ACHN (cell line): ENCODE results near the gene PPDPF.

Source experiments
- DNase-seq: peaks from one replicate; pipeline ENCODE4 v3.0.0-alpha.2; 2015
- in situ Hi-C: cut with HindIII; loops from 2 replicates; pipeline ENCODE4 v1.10.0; 2017; ENCODE audit warnings: low sequenced_read_pairs, low pct_ligation_motif_present, low pct_unique_long_range_greater_than_20kb

The PPDPF gene

GRCh38 chr20:63532449-63532971, 11.9 kb downstream of the PPDPF start:
- in situ Hi-C loops = no loop called here
- DNase-seq = no peak

GRCh38 chr20:63533388-63533787, 12.8 kb downstream of the PPDPF start:
- in situ Hi-C loops = no loop called here
- no peak for DNase-seq

- in situ Hi-C loops = no loop called here
Measured at GRCh38 chr20:63533871-63534393, 13.4 kb downstream of the PPDPF start.

DNA sequence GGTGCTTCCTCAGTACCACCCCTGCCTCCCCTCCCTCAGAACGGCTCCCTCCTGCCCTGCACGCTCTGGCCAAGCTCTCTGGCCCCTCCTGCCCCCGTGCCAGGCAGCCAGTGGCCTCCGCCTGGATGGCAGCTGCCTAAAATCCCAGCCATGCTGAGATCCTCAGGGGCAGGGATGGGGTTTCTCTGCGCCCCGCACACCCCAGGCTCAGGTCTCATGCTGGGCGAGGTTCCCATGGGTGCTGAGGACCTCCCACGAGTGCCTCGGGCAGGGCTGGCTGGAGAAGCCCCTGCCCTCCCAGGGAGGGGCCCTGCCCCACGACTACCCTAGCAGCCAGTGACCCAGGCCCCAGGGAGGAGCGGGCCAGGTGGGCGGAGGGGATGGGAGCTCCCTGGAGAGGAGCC, 13.9 kb downstream of the PPDPF start:
- in situ Hi-C loops = no loop called here
- no peak for DNase-seq

More at GRCh38 chr20:63533871-63534393, 13.4 kb downstream of the PPDPF start:
- no peak for DNase-seq

DNA sequence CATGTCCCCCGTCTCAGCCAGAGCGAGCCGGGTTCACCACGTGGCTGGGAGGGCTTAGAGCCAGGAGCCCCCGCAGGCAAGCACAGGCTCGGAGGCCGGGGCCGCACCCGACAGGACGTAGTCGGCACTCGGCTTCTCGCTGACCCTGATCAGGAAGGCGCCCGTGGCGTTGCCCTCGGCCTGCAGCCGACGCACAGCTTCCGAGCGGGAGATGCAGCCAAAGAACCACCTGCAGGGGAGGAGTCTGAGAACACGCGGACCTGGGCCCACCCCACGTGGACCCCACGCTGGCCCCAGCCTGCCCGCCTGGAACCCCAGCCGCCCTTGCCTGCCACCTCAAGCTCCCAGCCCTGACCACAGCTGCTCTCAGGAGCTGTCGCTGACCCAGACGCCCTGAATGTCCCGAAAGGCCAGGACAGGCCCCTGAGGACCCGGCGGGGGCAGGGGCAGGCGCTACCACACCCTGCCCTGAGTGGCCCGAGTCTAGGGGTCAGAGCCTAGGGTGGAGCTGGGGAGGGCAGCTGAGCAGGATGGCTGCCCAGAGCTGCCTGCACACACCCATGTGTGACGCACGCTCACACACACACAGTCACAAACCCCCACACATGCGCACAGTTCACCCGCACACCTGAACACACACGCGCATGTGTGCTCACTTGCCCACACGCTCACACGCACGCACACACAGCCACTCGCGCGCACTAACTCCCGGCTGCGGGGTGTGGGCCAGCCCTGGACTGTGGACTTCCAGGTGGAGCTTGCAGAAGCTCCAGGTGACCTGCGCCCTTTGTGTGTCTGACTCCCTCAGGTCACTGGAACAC, 14.5 kb downstream of the PPDPF start:
- in situ Hi-C loops = no loop called here
- no peak for DNase-seq

DNA sequence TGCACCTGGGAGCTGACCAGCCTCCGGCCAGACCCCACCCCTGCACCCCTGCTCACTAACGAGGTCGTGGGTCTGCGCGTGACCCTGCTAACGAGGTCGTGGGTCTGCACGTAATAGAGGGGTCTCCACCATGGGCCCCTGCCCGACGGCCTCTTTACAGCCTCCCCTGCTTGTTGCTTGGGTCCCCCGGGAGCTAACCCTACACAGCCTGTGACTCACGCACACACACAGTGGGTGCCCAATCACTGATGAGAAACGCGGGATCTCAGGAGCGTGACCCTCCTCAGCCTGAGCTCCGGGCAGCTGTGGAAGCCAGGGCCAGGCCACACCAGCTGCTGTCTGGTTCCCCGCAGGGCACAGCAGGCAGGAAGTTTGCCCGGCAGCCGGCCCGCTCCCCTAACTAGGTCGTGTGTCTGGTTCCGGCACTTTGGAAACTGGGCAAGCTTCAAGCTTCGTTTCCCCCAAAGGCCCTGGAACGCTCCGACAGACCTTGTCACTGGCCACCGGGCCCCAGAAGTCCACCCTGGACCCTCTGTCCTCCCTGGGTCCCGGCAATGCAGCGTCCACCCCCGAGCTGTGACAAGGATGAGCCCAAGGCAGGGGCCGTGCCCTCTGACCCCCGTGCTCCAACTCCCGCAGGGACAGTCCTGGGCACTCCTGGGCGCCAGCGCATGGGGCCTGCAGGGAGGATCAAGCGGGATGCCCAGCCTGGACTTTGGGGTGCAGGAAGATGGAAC, 15.8 kb downstream of the PPDPF start:
- peak; percentile 49 for DNase-seq
- in situ Hi-C loops = no loop called here

GRCh38 chr20:63536997-63537524, 16.5 kb downstream of the PPDPF start, which contains the start of gene PTK6:
Gene PTK6, minus strand, starts transcription at chr20:63537376. Its CDS starts 62 bp downstream, at chr20:63537314.
- in situ Hi-C loops = no loop called here
- DNase-seq = no peak

GRCh38 chr20:63537525-63538203, 17.1 kb downstream of the PPDPF start:
- in situ Hi-C loops = no loop called here
- DNase-seq = peak; percentile 96

DNA sequence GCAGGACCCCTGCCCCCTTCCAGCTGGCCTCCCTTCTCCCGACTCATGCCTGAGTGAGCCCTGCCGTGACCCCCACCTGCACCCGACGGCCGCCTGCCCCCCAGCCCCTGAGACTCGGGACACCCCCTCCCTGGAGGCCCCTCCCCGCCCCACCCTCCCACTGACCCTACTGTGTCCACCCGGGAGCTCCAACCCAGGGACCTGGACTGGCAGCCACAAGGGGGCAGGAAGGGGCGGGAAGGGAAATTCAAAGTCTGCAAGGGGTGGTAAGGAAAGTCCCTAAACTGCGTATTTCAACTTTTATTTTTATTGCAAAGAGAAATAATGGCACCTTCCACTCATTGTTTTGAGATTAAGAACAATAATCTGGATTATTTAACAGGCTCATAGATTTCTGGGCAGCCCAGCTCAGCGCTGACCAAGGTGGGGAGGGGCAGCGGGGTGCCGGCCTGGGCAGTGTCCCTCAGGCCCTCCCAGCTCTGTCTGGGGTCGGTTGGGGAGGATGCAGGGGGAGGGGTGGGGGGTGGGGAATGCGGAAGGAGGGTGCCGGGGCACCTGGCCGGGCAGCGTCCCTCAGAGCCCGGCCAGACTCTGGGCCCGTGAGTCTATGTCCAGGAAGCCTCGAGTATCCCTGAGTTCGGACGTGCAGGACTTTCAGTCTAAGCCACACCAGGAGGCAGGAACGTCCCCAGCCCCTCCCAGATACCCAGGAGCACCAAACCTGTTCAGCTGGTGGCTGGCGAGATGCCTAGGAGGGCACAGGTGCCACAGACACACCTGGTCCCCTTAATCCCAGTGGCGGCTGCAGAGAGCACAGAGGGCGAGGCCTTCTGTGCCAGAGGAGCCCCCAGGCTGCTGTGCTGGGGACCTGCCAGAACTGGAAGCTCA, 17.9 kb downstream of the PPDPF start:
- peak; percentile 63 for DNase-seq
- in situ Hi-C loops = no loop called here

DNA sequence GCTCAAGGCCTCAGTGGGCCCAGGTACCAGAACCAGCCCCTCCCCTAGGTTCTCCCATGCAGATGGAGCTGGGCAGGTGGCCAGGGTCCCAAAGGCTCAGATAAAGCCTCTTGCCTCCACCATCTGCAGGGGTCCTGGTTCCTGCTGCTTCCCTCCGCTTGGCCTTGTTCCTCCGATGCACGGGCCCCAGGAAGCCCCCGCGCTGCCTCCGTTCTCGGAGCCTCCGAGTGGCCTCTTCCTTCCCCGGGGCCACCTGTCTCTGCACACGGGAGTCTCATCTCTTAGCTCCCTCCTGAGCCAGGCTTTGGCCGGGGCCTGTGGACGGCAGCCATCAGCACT, 18.5 kb downstream of the PPDPF start:
- in situ Hi-C loops = no loop called here

DNA sequence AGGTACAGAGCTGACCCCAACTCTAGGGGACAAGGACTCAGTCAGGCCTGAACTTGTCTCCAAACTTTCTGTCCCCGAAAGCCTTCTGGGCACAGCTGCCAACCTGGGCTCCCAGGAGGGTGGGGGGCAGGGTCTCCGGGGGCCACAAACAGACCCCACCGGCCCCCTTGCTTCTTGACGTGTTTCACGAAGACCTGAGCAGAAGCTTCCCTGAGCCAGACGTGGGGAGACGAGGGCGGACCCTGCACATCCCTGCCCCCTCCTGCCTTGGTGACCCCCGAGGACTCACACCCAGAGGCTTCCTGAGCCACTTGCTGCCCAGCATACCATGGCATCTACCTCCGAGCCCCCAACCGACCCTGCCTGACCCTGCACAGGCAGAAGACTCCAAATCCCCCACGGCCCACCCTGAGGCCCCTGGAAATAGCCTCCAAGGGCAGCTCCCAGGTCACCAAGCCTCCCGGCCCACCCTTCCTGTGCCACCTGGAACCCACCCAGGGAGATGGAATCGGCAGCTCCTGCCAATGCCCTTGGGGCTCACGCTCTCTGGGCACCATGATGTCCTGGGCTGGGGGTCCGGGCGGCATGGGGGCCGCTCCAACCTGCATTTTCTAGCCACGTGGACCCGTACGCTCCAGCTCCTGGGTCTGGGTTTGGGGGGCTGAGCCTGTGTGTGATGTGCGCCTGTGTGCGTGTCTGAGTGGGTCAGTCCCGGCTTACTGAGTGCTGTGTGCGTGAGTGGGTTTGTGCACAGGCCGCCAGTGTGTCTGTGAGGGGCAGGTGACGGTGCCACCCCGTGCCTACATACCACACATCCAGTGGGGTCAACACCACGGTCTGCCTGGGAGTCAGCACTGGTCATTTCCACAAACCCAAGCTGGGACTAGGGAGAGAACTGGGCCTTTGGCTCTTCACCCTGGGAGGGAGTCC, 19.1 kb downstream of the PPDPF start:
- in situ Hi-C loops = no loop called here
- no peak for DNase-seq

More for the DNA sequence above, 18.5 kb downstream of the PPDPF start:
- no peak for DNase-seq

- in situ Hi-C loops = no loop called here
- DNase-seq = no peak
Measured at GRCh38 chr20:63540417-63541186, 20.0 kb downstream of the PPDPF start.

- in situ Hi-C loops = no loop called here
Measured at GRCh38 chr20:63541371-63541770, 20.8 kb downstream of the PPDPF start.

GRCh38 chr20:63542031-63542559, 21.5 kb downstream of the PPDPF start:
- DNase-seq = no peak
- in situ Hi-C loops = no loop called here

More at GRCh38 chr20:63541371-63541770, 20.8 kb downstream of the PPDPF start:
- no peak for DNase-seq

DNA sequence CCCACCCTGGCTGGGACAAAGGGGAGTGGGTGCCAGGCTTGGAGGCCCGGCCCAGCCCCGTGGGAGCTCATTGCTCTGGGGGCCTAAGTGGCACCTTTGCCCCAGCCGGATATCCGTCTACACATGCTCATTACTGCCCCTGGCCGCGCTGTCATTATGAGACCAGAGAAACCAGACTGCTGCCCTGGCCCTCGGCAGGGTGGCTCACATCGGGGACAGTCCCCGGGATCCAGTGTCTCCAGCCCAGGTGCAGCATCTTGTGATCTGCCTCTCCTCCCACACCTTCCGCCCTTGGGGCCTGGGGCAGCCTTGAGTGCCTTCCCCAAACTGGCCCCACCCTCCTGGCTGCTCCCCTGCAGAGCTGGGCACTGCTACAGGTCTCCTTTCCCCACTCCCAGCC, 22.1 kb downstream of the PPDPF start:
- in situ Hi-C loops = no loop called here
- no peak for DNase-seq

DNA sequence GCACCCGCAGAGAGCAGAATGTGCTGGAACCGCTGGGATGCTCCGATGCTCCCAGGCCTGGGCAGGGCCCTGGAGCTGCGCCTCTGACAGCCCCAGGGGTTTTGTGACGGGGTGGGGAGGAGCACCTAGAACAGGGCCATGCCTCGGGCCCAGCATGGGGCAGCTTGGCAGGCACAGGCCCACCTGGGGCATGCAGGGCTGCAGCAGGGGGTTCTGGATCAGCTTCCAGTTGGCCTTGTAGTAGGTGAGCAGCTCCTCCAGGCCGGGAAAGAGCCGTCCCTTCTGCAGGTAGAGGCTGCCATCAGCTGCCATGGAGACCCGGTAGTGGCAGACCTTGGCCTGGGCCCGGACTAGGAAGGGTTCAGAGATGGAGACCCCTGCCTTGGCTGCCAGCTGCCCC, 22.6 kb downstream of the PPDPF start:
- in situ Hi-C loops = no loop called here
- no peak for DNase-seq
